ENCODE measurements around the gene CORO7. TPM values are rescaled to one million over a fixed set of nuclear protein-coding genes. Genes with fewer than 3 reads are reported as not detected.
A peak's percentile ranks its signal among the peaks of the same experiment; 100 is the strongest.

Gene CORO7
- total and polyA plus RNA-seq, 4 donors, result 22.7 to 61.8 (median 42.1) TPM

DNA sequence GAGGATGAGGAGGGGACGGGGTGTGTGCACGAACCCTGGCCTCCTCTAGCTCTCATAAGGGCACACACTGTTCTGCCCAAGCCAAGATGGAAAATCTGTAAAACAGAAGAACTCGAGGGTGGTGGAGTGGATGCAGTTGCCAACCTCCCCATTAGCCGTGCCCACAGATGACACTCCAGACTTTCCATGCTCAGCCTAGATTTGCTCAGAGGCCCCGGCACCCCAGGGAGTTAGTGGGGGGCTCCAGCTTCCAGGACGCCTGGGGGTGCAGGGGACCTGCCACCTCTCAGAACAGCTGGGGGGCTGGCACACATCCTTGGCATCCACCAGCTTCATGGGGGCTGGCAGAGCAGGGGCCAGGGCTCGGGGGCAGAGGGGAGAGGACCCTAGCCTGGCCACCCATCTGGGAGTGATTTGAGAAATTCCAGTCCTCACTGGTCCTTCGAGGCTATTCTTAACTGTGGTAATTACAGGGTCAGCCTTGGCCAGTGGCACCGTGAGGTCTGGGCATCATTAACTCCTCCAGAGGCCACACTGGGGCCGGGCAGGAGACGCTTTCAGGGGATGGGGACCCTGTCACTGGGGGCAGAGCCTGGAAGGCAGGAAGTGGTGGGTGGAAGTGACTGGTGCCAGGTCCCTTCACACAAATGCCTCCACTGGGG lies 30.5 kb downstream of the CORO7 start:
- DNase-seq (ENCODE audit: low read depth in 4 of 6, low spot score in 6 of 6), result no peak
- peaks cover 31% of the 10 kb centered on the region for H3K4me1 ChIP-seq (ENCODE audit: control insufficient read depth, insufficient read depth, low read length)
- H3K27ac ChIP-seq (ENCODE audit: low read depth, low read length), result no peak overlapping the region
- peaks cover 99% of the 10 kb centered on the region for H3K36me3 ChIP-seq (ENCODE audit: control insufficient read depth, insufficient read depth, low read length)
- WGBS (ENCODE audit: insufficient coverage), result 77% methylated on average over 10 of the region's 11 CpGs
- H3K9me3 ChIP-seq (ENCODE audit: control insufficient read depth, insufficient read depth, low read length), result no peaks in the 10 kb centered on the region
- H3K4me3 ChIP-seq (ENCODE audit: low read depth, low read length), result no peak overlapping the region
- no peaks in the 10 kb centered on the region for H3K27me3 ChIP-seq (ENCODE audit: control insufficient read depth, insufficient read depth, low read length)

DNA sequence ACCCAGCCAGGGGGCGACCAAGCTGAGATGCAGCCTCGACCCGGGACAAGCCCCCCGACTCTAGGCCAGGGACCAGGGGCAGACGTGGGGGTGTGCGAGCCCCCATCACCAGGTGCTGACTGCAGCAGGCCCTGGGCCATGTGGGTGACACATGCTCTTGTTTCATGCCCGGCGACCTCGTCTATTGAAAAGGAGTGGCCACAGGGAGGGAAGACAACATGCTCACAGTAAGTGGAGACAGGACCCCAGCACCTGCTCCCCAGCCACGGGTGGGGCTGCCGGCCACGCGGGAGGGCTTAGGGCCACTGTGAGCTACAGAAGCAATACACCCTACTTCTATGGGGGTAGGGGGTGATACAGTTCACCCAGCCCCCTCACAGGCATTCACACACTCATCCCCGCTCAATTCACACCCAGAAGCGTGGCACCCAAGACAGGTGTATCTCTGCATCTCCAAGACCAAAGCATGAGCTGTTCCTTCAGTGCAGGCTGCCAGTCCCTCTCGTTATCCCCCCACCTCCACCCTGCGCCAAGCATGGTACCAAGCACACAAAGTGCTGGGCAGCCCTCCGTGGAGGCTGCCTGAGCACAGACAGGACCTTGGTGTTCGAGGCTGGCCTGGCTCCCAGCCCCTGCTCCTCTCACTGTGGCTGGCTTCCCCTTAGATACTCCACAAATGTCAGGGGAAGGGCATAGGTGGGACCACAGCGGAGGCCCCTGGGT lies 31.2 kb downstream of the CORO7 start:
- WGBS (ENCODE audit: insufficient coverage), result 72% methylated on average over 15 of the region's 20 CpGs

DNA sequence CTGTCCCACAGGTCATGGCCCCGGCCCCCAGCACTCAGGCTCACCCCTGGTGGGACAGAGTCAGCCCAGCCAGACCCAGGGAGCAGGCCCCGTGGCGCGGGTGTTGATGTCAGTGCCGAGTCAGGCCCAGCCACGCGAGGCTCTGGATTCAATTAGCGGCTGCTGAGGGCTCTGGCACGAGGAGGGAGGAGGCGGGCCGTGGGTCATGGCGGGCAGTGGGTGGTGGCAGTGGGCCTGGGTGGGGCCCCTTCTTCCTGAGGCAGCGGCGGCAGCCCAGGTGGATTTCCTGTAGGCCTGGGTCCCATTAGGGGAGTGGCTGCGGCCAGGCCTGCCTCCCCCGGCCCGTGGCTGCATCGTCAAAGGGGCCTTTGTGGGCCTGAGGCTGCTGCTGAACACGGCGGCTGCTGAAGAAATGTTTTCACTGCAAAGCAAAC lies 31.9 kb downstream of the CORO7 start:
- Histone ChIP-seq H3K27ac (ENCODE audit: low read depth, low read length) (peak overlapping the region; percentile 40), H3K4me3 (ENCODE audit: low read depth, low read length) (no peak overlapping the region), H3K4me1 (ENCODE audit: control insufficient read depth, insufficient read depth, low read length) (peaks cover 26% of the 10 kb centered on the region), H3K9me3 (ENCODE audit: control insufficient read depth, insufficient read depth, low read length) (no peaks in the 10 kb centered on the region), H3K27me3 (ENCODE audit: control insufficient read depth, insufficient read depth, low read length) (no peaks in the 10 kb centered on the region), H3K36me3 (ENCODE audit: control insufficient read depth, insufficient read depth, low read length) (peaks cover 95% of the 10 kb centered on the region)
- 42% methylated on average over 19 of the region's 20 CpGs for WGBS (ENCODE audit: insufficient coverage)
- DNase-seq (ENCODE audit: low read depth in 4 of 6, low spot score in 6 of 6), result peak in 1 of 6 donors; percentile 37

More for the DNA sequence above, 31.2 kb downstream of the CORO7 start:
- Histone ChIP-seq H3K27me3 (ENCODE audit: control insufficient read depth, insufficient read depth, low read length) (no peaks in the 10 kb centered on the region), H3K36me3 (ENCODE audit: control insufficient read depth, insufficient read depth, low read length) (peaks cover 99% of the 10 kb centered on the region), H3K9me3 (ENCODE audit: control insufficient read depth, insufficient read depth, low read length) (no peaks in the 10 kb centered on the region), H3K4me3 (ENCODE audit: low read depth, low read length) (no peak overlapping the region), H3K4me1 (ENCODE audit: control insufficient read depth, insufficient read depth, low read length) (peaks cover 31% of the 10 kb centered on the region), H3K27ac (ENCODE audit: low read depth, low read length) (no peak overlapping the region)
- no peak for DNase-seq (ENCODE audit: low read depth in 4 of 6, low spot score in 6 of 6)

DNA sequence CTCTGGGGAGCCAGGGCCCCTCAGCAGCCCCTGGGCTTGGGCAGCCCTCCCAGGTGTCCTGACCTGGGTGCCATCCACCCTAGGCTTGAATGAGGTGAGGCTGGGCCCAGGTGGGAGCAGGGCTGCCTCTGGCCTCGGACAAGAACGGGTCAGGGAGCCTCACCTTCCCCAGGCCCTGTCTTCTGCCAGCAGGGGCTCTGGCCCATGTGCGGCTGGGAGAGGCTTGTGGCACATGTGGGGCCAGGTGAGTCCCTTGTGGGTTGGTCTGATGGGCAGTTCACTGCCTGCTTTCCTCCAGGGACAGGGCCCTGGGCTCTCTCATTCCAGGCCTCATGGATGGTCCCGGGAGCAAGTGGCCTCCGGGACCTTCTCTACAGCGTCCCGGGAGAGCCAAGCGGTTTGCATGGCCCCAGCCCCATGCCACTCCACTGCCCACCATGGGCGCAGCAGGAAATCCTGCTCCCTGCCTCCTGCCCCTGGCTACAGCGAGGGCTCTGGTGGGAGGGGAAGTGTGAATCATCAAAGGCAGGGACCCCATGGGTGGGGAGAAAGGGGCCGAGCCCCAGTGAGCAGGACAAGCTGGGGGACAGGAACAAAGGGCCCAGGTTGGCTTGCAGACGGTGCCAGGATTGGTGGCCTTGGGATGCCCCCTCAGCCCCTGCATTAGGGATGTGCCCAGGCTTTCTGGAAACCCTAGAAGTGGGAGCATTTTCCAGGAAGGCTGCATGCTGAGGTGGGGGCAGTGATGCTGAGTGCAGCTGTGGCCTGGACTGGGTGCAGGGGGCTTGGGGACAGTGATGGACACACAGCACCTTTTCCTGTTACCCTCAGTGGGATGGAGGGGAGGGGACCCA lies 32.6 kb downstream of the CORO7 start:
- Histone ChIP-seq H3K36me3 (ENCODE audit: control insufficient read depth, insufficient read depth, low read length) (peaks cover 95% of the 10 kb centered on the region), H3K27ac (ENCODE audit: low read depth, low read length) (peak overlapping the region; percentile 40), H3K9me3 (ENCODE audit: control insufficient read depth, insufficient read depth, low read length) (no peaks in the 10 kb centered on the region), H3K4me1 (ENCODE audit: control insufficient read depth, insufficient read depth, low read length) (peaks cover 30% of the 10 kb centered on the region), H3K4me3 (ENCODE audit: low read depth, low read length) (no peak overlapping the region), H3K27me3 (ENCODE audit: control insufficient read depth, insufficient read depth, low read length) (no peaks in the 10 kb centered on the region)
- no peak for DNase-seq (ENCODE audit: low read depth in 4 of 6, low spot score in 6 of 6)
- WGBS (ENCODE audit: insufficient coverage), result 94% methylated on average over 10 of the region's 12 CpGs

DNA sequence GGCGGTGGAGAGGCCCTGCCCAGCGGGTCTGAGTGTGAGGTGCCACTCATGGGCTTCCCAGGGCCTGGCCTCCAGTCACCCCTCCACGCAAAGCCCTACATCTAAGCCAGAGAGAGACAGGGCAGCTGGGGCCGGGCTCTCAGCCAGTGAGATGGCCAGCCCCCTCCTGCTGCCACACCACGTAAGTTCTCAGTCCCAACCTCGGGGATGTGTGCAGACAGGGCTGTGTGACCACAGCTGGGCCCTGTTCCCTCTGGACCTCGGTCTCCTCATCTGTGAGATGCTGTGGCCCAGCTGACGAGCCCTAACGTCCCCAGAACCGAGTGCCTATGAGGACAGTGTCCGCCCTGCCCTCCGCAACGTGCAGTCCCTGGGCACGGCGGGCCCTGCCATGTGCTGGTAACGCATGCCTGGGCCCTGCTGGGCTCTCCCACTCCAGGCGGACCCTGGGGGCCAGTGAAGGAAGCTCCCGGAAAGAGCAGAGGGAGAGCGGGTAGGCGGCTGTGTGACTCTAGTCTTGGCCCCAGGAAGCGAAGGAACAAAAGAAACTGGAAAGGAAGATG lies 33.5 kb downstream of the CORO7 start:
- Histone ChIP-seq H3K9me3 (ENCODE audit: control insufficient read depth, insufficient read depth, low read length) (no peaks in the 10 kb centered on the region), H3K4me1 (ENCODE audit: control insufficient read depth, insufficient read depth, low read length) (peaks cover 37% of the 10 kb centered on the region), H3K36me3 (ENCODE audit: control insufficient read depth, insufficient read depth, low read length) (peaks cover 95% of the 10 kb centered on the region), H3K4me3 (ENCODE audit: low read depth, low read length) (no peak overlapping the region), H3K27me3 (ENCODE audit: control insufficient read depth, insufficient read depth, low read length) (no peaks in the 10 kb centered on the region), H3K27ac (ENCODE audit: low read depth, low read length) (peak overlapping the region; percentile 10)
- DNase-seq (ENCODE audit: low read depth in 4 of 6, low spot score in 6 of 6), result no peak
- WGBS (ENCODE audit: insufficient coverage), result 88% methylated on average over 18 of the region's 21 CpGs

DNA sequence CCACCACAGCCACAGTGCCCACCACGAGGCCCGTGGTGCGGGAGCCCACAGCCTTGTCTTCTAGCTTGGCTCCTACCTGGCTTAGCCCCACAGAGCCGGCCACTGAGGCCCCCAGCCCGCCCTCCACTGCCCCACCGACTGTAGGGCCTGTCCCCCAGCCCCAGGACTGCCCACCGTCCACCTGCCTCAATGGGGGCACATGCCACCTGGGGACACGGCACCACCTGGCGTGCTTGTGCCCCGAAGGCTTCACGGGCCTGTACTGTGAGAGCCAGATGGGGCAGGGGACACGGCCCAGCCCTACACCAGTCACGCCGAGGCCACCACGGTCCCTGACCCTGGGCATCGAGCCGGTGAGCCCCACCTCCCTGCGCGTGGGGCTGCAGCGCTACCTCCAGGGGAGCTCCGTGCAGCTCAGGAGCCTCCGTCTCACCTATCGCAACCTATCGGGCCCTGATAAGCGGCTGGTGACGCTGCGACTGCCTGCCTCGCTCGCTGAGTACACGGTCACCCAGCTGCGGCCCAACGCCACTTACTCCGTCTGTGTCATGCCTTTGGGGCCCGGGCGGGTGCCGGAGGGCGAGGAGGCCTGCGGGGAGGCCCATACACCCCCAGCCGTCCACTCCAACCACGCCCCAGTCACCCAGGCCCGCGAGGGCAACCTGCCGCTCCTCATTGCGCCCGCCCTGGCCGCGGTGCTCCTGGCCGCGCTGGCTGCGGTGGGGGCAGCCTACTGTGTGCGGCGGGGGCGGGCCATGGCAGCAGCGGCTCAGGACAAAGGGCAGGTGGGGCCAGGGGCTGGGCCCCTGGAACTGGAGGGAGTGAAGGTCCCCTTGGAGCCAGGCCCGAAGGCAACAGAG lies 34.2 kb downstream of the CORO7 start:
- H3K4me1 ChIP-seq (ENCODE audit: control insufficient read depth, insufficient read depth, low read length), result peaks cover 44% of the 10 kb centered on the region
- no peak overlapping the region for H3K27ac ChIP-seq (ENCODE audit: low read depth, low read length)

DNA sequence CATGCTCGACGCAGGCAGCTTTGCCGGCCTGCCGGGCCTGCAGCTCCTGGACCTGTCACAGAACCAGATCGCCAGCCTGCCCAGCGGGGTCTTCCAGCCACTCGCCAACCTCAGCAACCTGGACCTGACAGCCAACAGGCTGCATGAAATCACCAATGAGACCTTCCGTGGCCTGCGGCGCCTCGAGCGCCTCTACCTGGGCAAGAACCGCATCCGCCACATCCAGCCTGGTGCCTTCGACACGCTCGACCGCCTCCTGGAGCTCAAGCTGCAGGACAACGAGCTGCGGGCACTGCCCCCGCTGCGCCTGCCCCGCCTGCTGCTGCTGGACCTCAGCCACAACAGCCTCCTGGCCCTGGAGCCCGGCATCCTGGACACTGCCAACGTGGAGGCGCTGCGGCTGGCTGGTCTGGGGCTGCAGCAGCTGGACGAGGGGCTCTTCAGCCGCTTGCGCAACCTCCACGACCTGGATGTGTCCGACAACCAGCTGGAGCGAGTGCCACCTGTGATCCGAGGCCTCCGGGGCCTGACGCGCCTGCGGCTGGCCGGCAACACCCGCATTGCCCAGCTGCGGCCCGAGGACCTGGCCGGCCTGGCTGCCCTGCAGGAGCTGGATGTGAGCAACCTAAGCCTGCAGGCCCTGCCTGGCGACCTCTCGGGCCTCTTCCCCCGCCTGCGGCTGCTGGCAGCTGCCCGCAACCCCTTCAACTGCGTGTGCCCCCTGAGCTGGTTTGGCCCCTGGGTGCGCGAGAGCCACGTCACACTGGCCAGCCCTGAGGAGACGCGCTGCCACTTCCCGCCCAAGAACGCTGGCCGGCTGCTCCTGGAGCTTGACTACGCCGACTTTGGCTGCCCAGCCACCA lies 35.1 kb downstream of the CORO7 start:
- peaks cover 49% of the 10 kb centered on the region for H3K4me1 ChIP-seq (ENCODE audit: control insufficient read depth, insufficient read depth, low read length)
- no peaks in the 10 kb centered on the region for H3K27me3 ChIP-seq (ENCODE audit: control insufficient read depth, insufficient read depth, low read length)
- no peak overlapping the region for H3K4me3 ChIP-seq (ENCODE audit: low read depth, low read length)
- 92% methylated on average over 59 of the region's 59 CpGs for WGBS (ENCODE audit: insufficient coverage)
- no peaks in the 10 kb centered on the region for H3K9me3 ChIP-seq (ENCODE audit: control insufficient read depth, insufficient read depth, low read length)
- no peak overlapping the region for H3K27ac ChIP-seq (ENCODE audit: low read depth, low read length)
- no peak for DNase-seq (ENCODE audit: low read depth in 4 of 6, low spot score in 6 of 6)
- H3K36me3 ChIP-seq (ENCODE audit: control insufficient read depth, insufficient read depth, low read length), result peaks cover 93% of the 10 kb centered on the region

More for the DNA sequence above, 34.2 kb downstream of the CORO7 start:
- Histone ChIP-seq H3K36me3 (ENCODE audit: control insufficient read depth, insufficient read depth, low read length) (peaks cover 94% of the 10 kb centered on the region), H3K27me3 (ENCODE audit: control insufficient read depth, insufficient read depth, low read length) (no peaks in the 10 kb centered on the region), H3K4me3 (ENCODE audit: low read depth, low read length) (no peak overlapping the region), H3K9me3 (ENCODE audit: control insufficient read depth, insufficient read depth, low read length) (no peaks in the 10 kb centered on the region)
- DNase-seq (ENCODE audit: low read depth in 4 of 6, low spot score in 6 of 6), result no peak
- 94% methylated on average over 52 of the region's 55 CpGs for WGBS (ENCODE audit: insufficient coverage)

Data from spinal cord (tissue), 10 donors.